Measurements from ENCODE around the gene ZNF786.

GRCh38 chr7:149081914-149082313 is 8.6 kb downstream of the ZNF786 start:
- no peak for TF ChIP-seq RFX5 (IDR thresholded peaks at IDR 0.05; ENCODE audit: low read depth, low read length)
- no peak for TF ChIP-seq CREB1 (IDR thresholded peaks at IDR 0.05; ENCODE audit: low read depth)
- no peak for TF ChIP-seq EZH2 (IDR thresholded peaks at IDR 0.05; ENCODE audit: borderline replicate concordance, control insufficient read depth, low read depth, low read length)
- no peak for TF ChIP-seq SREBF1 (IDR thresholded peaks at IDR 0.05; ENCODE audit: low read length)
